ELF-1 (cell line): ENCODE results near the gene PRKACB.
"Not testable (repeated sequence)": the region's sequence is repeated elsewhere in the genome, so short reads cannot be mapped to it uniquely, and the experiment has no call there.

Experiments used
- DNase-seq: peaks from one replicate; pipeline ENCODE4 v3.0.0-alpha.2; 2016; ENCODE audit warnings: low read depth, low spot score

PRKACB gene

GRCh38 chr1:84217239-84217638 is 73.2 kb downstream of the PRKACB start:
- DNase-seq = no peak

- no peak for DNase-seq
Measured at GRCh38 chr1:84223751-84224432, 79.8 kb downstream of the PRKACB start.

GRCh38 chr1:84224905-84225304 is 80.8 kb downstream of the PRKACB start:
- no peak for DNase-seq

- no peak for DNase-seq
Measured at GRCh38 chr1:84225646-84226045, 81.6 kb downstream of the PRKACB start.

- not testable (repeated sequence) for DNase-seq
Measured at GRCh38 chr1:84232676-84233075, 88.6 kb downstream of the PRKACB start.

- no peak for DNase-seq
Measured at GRCh38 chr1:84236256-84236655, 92.2 kb downstream of the PRKACB start.

GRCh38 chr1:84242641-84243040 is 98.6 kb downstream of the PRKACB start:
- DNase-seq = no peak

GRCh38 chr1:84245563-84245962 is 101.5 kb downstream of the PRKACB start:
- DNase-seq = no peak

GRCh38 chr1:84246213-84246612 is 102.1 kb downstream of the PRKACB start:
- DNase-seq = no peak

- DNase-seq = no peak
Measured at GRCh38 chr1:84247425-84248220, 103.6 kb downstream of the PRKACB start.

- DNase-seq = no peak
Measured at GRCh38 chr1:84250668-84251067, 106.6 kb downstream of the PRKACB start.

- DNase-seq = no peak
Measured at GRCh38 chr1:84253036-84253435, 109.0 kb downstream of the PRKACB start.

- no peak for DNase-seq
Measured at GRCh38 chr1:84253891-84254290, 109.8 kb downstream of the PRKACB start.

- no peak for DNase-seq
Measured at GRCh38 chr1:84254703-84255238, 110.7 kb downstream of the PRKACB start.

- DNase-seq = no peak
Measured at GRCh38 chr1:84255582-84255981, 111.5 kb downstream of the PRKACB start.

- no peak for DNase-seq
Measured at GRCh38 chr1:84257617-84258016, 113.5 kb downstream of the PRKACB start.

GRCh38 chr1:84259376-84259775 is 115.3 kb downstream of the PRKACB start:
- DNase-seq = no peak

- no peak for DNase-seq
Measured at GRCh38 chr1:84259989-84260388, 115.9 kb downstream of the PRKACB start.

GRCh38 chr1:84260852-84261518 is 116.9 kb downstream of the PRKACB start:
- DNase-seq = no peak

- DNase-seq = no peak
Measured at GRCh38 chr1:84264961-84265360, 120.9 kb downstream of the PRKACB start.

- DNase-seq = no peak
Measured at GRCh38 chr1:84265867-84266266, 121.8 kb downstream of the PRKACB start.

GRCh38 chr1:84266748-84267147 is 122.7 kb downstream of the PRKACB start:
- no peak for DNase-seq
